H4 (cell line): ENCODE data around the gene PCSK6. TPM values are rescaled to one million over a fixed set of nuclear protein-coding genes. Genes with fewer than 3 reads are reported as not detected.

Experiments used
- DNase-seq: peaks from one replicate; pipeline ENCODE4 v3.0.0-alpha.2; 2015; ENCODE audit warnings: low spot score
- total RNA-seq: library from RNA; depleted of rRNA; stranded (reverse); fragments of >200 nt; shearing (Covaris generic); gene quantifications from 2 replicates; pipeline ENCODE4 v1.2.3, GENCODE V29; 2014

Gene PCSK6
- total RNA-seq, 1 experiment from 2014 or later, result not detected

DNA sequence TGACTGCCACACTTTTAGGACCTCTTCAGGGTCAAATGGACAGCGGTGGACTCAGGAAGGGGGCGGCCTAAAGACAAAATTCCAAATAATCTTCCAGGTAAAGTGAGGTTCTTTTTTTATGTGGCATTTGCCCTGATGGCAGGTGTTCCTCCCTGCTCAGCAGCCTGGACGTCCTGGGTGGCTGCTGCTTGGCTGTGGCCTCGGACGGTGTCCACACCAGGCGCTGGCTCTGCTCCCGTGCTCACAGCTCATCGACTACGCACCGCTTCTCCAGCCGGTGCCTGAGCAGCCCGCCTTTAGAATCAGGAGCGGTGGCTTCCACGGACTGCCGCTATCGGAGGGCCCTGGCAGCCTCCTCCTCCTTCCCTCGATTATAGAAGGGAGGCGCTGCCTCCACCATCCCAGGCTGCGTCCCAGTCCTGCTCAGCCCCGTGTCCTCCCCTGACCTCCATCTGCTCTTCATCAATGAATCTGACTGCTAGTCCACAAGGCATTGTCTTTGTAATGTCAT, 41.9 kb downstream of the PCSK6 start:
- no peak for DNase-seq

DNA sequence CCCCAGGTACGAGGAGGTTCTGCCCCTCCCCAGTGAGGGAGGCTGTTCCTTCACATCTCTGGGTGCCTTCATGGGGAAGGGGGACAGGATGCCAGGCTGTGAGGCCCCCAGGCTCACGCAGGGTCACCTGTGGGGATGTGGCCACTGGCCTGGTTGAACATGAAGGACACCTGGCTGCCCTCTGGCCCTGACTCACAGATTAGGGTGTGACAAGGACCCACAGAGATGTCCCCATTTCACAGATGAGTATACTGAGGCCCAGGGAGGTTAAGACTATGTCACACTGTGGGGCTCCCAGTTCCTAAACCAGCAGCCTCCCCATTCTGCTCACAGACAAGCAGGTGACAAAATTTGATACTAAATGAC, 42.4 kb downstream of the PCSK6 start:
- DNase-seq, result no peak

DNA sequence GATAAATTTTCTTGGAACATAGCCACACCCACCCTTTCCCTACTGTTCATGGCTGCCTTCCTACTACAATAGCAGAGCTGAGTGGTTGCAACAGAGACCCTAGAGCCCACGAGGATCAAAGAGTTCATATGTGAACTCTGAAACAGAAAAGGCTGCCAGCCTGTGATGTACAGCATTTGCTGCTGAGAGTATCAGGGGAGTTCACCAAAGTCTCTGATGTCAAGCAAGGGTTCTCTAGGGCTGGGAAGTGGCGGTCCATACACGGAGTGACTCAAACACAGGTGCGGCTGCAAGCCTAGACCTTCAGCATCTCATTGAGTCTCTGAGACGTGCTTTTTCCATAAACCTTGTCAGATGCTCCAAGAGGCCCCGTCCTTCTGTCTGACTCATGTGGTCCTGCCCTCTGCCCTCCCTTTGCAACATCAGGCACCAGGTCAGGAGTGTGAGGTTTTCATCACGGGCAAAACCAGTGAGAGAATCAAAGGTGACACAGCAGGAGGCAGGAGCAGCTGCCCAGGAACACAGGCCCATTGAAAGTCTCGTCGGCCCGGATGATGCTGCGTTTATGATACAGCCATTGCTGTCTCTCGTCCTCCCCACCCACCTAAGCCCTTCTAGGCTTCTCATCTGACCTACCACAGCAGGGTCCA, 42.9 kb downstream of the PCSK6 start:
- no peak for DNase-seq

DNA sequence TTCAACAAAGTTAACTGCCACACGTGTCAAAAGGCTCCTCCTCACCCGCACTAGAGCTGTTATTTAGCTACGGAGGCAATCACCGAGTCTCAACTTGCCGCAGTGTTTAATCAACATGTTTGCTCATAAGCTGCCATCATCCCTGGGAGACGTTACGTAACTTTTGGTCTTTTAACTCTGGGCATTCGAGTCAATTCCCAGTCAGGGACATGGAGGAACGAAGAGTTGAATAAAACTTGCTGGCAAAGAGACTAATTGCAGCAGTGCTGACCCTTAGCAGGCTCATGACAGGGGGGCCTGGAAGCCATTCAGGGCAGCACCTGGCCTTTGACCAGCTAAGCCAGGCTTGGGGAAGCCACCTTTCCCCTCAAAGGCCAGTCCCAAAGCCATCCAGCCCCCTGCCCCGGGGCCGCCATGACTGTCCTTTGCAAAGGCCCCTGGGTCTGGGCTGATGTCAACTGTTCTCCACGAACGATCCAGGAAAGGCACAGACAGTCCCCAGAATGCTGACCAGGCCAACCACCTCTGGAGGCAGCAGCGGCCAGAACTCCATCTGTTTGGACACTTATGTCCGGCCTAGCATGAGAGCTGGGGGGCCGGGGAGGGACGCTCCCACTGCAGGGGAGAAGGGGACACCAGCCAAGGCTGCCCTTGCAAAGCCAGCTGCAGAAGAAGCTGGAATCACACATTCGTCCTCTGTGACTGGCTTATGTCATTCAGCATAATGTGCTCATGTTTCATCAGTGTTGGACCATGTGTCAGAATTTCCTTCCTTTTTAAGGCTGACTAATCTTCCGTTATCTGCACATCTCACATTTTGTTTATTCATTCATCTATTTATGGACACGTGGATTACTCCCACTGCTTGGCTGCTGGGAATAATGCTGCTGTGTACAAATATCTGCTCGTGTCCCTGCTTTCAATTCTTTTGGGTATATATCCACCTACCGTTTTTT, 43.7 kb downstream of the PCSK6 start:
- peak; percentile 48 for DNase-seq

DNA sequence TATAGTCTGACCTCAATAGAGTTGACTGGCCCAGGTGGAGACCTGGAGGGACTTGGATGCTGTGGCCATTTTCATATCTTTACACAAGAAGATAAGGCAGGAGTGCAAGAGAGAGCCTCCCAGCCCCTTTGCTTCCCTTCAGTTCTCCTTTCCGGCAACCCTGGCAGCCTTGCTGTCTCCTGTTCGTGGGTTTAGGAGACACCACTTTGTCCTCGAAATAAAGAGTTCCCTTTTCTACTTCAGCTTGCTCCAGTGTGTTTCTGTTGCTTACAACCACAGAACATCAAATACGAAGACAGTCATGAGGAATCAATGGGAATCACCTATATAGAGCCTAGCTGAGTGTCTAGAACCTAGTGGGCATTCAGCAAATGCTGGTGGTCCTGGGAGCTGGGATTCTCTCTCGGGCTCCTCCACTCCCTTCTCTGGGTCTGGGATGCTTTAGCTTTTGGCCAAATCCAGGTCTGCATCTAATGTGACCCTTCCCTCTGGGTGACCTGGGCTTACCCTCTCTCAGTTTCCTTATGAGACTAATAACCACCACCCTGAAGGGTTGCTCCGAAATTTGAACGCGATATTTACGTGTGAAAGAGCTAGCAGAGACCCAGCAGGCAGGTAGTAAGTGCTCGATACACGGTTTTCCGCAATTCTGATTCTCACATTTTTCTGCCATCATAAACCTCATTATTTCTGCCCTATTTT, 44.5 kb downstream of the PCSK6 start:
- no peak for DNase-seq

DNA sequence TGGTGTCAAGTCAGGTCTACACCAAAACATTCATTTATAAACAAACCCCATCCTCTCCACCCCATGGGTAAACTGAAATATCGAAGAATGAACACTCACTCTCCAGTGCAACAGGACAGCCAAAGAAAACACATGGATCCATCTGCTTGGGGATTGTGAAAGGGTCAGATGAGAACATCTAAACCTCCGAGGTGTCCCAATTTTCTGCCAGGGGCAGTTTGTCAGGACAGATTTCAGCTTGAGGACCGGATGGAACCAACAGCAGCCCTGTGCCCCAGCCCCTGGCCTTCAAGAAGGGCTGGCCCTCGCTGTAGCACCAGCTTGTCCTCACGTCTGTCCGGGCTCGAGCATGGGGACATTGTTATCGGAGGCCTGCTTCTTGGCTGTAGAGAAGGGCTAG, 45.5 kb downstream of the PCSK6 start:
- DNase-seq, result no peak

DNA sequence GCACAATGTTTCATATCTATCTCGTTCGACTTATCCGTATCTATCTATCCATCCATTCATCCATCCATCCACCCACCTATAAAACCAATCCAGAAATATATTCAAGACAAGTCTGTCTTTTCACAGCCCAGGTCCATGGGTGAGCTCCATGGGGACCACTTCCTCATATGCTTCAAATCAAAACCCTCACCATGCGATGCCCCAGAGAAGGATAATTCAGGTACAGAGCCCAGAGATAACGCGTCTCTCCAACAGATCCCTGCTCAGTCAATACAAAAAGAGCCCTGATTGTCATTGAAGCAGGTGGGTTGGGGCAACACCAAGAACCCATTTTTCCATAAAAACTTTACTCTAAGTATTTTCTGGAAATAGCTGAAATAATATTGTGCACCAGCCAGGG, 47.2 kb downstream of the PCSK6 start:
- DNase-seq, result no peak

DNA sequence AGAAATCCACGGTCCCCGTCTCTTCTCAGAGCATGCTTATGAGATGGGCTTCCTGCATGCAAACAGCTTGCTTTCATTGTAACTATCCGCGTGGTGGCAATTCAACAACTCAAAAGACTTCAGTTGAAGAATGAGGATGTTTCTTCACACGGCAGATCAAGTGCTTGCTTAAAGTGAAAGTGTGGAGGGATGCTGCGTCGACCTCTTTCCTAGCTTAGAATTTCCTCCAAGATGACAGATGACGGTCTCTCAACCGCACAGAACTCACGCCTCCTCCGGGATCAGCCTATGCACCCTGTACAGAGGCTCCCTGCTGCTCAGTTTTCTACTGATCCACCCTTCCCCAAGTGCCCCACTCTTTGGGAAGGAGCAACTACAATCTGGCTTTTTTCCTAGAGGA, 47.8 kb downstream of the PCSK6 start:
- DNase-seq, result no peak

DNA sequence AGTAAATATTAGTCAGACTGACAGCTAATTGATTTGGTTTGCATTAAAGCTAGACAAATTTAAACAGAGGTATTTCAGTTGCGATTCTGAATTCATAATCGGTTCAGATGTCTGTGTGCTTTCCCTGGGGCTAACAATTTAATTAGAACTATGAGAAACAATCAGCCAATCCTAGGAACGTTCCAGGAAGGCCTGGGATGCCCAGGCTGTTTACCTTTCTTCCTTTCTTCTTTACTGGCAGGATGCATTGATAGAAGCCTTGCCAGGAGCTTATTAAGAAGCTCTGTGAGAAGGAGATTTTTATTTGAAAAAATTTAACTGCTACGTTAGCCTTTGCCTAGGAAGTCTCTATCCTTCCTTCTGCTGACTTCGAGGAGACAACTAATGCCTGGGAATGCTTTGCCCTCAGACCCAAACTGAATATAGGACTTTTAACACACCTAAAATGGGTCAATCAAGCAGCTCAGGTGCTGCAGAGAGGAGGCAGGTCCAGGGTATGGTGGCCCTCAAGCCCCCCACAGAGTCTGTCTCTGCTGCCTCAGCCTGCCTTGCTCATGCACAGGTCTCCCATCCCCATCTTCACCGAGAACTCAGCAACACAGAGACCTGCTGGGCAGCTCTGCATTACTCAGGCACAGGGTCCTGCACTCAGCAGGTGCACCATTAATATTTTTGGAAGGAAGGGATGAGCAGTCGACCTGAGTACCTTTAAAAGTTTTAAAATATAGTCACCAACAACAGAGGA, 48.5 kb downstream of the PCSK6 start:
- DNase-seq, result no peak

DNA sequence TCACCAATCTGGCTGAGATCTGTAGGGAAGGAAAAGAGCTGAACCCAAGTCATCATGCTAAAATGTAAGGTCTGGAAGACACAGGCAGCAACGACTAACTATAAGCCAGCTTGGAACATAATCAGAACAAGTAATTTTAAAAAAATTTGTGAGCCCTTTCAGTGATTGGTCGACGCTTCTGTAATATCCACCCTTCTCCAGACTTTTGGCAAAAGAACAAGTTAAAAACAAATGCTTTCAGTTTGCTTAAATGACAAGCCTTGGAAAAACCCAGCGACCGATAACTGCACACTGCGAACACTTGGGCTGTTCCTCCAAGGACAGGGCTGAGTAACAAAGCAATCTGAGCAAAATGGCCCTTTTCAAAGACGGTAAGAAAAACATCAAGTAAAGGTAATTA, 49.6 kb downstream of the PCSK6 start:
- DNase-seq, result no peak

DNA sequence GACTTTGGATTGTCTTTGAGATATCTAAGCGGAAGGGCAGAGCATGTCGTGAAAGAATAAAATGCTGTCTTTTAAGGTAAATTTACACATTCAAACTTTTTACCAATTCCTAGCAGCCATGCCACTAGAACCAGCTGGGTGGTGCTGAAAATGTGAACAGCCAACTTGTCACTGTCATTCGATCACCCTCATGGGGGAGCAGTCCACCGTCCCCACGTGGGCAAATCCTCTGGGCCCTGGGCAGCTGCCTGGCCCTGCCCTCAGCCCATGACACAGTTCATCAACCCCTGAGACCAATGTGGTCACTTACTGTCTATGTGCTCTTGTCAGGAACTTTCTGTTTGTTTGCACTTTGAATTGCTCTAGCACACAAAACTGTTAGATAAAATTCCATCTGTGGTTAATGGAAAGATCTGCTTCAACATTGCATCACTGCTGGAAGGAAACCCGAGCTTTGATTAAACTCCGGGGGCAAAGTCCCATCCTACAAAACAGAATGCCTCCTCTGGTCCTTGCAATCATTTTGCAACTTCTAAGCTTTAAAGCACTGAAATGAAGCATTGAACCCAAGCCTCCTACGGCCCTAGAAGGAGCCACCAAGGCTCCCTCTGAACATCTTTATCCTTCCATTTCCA, 50.1 kb downstream of the PCSK6 start:
- DNase-seq, result no peak

DNA sequence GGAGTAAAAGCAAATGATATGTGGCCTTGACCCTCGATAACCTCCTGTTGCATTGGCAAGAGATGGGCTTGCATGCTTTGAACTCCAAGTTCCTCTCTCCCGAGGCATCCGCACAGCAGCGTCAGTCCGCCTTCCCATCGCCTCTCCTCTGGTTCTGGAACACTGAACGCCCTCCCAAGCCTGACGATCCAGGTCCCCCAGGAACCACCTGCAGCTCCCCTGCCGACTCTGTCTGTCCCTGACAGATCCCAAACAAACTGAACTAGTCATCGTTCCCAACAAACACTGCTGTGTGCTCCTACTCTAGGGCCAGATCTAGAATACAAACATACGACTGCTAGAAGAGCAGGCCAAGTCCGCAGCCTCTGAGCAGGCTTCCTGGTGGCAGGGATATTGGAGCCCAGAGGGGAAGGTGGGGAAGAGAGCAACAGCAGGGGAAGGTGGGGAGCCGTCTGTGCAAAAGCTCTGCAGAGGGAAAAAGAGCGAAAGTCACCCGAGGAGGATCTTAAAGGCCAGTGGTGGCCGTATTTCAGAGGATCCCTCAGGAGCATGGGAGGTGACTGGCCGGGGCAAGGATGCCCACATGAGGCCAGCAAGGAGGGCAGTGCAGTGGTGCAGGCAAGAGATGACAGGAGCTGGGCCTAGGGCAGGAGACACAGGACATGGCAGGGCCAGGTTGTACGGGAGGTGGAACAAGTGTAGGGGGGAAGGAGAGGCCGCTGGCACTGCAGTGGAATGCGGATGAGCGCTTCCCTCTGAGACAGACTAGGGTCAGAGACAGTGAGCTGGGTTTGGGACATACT, 50.8 kb downstream of the PCSK6 start:
- no peak for DNase-seq

DNA sequence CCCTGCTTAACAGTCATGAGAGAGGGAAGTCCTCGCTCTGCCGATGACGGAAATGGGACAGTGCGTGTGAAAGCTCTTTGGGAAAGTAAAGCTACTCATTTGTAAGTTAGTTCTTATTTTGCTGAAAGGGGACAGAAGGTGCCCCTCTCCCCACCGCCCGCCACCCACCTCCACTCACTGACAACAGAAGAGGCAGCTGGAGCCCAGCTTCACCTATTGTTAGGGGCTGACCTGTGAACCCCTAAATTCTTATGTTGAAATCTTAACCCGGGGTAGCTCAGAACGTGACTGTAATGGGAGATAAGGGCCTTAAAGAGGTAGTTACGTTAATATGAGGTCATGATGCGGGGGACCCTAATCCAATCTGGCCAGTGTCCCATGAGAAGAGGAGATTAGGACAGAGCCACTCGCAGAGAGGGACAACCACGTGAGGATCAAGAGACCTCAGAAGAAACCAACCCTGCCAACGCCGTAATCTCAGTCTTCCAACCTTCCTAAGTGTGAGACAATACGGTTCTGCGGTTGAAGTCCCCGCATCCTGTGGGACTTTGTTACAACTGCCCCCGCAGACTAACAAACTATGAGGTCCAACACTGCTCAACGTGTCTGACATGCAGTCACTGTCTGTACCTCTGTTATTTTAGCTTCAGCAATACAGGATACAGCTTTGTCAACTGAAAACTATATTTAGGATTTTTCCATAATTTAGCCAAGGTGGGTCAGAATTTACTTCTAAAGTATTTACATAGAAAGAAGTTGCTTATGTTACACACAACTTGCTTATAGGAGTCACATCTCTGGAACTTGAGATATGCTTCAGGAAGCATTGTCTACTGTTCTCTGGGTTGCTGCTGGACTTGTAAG, 51.7 kb downstream of the PCSK6 start:
- no peak for DNase-seq

DNA sequence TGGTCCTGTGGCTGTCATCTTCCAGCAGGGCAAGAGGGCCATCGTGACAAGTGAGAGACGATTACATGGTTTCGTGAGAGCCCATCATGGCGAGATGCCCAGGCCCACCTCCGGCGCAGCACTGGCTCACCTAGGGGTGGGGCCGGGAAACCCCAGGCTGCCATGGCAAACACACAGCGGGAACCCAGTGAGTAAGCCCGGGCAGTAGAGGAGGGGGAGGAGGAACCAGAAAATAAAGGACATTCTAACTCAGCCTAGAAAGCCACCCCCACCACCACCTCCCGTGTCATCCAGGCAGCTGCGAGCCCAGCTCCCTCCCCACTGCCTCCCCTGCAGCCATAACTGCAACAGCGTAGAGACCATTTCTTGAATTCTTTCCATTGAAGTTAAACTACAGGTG, 52.3 kb downstream of the PCSK6 start:
- DNase-seq, result peak; percentile 27

DNA sequence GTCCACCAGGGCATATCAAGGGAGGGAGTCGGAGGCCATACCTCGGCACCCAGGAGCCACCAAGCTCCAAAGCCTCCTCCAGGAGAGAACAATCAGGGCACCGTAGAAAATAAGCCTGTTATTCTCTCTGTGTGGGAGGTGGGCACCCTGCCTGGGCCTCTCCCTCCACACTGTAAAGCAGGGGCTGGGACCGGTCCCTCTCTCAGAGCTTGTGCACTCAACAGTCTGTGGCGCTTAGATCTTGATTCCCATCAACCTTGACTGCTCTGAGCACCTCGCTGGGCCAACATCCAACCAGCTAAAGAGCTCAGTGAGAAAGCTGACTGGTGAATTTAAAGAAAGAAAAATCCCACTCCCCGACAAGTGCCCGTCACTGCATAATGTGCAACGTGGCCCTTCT, 53.0 kb downstream of the PCSK6 start:
- no peak for DNase-seq

DNA sequence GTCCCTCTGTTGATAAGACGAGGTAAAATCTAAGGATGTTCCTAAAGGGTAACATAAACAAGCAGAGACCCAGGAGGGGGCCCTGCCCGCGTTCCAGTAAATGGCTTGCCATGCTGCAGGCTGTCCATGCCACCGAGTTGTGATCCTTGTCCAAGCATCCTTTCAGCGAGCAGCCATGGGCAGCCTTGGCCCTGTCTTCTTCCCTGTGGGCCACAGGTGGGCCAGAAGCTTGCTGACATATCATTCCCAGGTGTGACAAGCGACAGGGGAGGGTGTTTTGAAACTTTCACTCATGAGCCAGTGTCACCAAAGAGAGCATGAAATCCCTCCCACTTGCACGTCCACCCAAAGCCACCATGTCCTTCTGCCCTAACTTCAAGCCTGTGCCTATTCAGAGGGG, 53.7 kb downstream of the PCSK6 start:
- DNase-seq, result no peak

DNA sequence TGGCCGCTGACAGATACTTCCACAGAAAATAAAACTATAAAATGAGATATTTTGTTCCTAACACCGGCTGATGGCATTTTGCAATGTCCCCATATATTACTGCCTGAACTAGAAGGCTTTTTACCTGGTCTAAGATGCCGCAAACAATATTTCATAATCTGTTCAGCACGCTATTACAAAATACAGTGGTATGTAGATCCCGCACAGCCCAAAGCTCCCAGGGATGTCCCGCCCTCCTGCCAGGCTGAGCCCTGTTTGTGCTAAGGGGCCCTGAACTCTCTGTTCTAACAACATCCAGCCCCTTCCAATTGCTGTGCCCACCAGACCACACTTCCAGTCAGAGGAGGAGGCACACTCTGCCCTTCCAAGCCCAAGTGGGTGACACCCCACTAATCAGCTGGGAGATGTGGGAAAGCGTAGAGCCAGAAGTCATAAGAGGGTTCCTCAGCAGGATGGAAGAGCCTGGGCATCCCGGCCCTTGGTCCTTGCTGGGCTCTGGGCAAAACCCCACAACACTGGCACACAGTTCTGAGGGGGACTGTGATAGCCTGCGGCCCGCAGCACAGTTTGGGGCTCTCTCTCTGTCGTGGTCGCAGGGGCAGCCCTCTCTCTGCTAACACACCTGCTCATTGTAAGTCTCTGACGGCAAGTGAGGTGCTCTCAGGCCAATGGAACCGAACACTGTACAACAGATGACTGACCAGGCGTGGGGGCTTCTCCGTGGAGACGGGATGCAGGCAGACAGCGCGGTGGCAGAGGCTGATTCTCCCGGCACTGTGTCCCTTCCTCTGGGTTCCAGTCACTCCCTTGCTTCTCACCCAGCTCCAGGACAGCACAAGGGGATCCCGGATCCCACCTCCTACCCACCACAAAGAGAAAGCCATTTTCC, 55.2 kb downstream of the PCSK6 start:
- no peak for DNase-seq

DNA sequence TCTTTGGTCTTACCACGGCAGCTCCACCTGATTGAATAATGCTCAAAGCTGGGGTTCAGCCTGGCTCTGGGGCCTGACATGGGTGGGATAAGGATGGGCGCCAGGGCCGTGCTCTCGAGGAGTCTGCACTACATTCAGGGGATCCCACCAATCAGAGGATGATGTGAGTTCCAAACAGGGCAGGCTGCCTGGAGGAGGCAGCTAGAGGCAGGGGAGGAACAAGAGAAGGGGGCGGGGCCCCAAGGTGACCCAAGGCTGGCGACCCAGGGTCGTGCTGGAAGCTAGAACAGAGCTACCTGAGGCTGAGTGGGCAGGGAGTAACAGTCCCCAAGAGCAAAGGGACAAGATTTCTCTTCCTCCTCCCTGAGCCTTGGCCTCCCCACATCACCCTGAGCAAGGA, 56.1 kb downstream of the PCSK6 start:
- no peak for DNase-seq
